Measurements from ENCODE around the gene P2RY6. TPM values are rescaled to one million over a fixed set of nuclear protein-coding genes. Genes with fewer than 3 reads are reported as not detected.

P2RY6 gene
- total RNA-seq, 1 experiment from 2014 or later = 0.15 TPM

GRCh38 chr11:73310661-73311393 is 38.7 kb downstream of the P2RY6 start:
- no peak overlapping the region for H3K4me3 ChIP-seq (replicated peaks in 1 of 2; ENCODE audit: low read depth in 1 of 2, low read length in 2 of 2)
- no peak overlapping the region for H3K27ac ChIP-seq (ENCODE audit: low read depth, low read length)
- no peaks in the 10 kb centered on the region for H4K20me1 ChIP-seq (ENCODE audit: insufficient read depth)
- H3K4me1 ChIP-seq (ENCODE audit: control insufficient read depth in 1 of 2, insufficient read depth in 2 of 2, low read length in 2 of 2) = peaks cover 20 to 58% of the 10 kb centered on the region in 2 experiments
- H3K9me2 ChIP-seq (ENCODE audit: insufficient read depth) = no peaks in the 10 kb centered on the region
- ATAC-seq (no peak), DNase-seq (ENCODE audit: low read depth, low spot score) (no peak)
- intact Hi-C loops (cut with micrococcal nuclease) = no loop called here
- RAD21 ChIA-PET (ENCODE audit: low non-redundant PET in 1 of 2, low total read pairs in 2 of 2, uncharacterized antibody in 2 of 2, unreplicated experiment in 2 of 2) = no interaction called here
- H3K9me3 ChIP-seq (ENCODE audit: control insufficient read depth in 1 of 2, insufficient read depth in 1 of 2, low read depth in 1 of 2, low read length in 2 of 2) = no peaks in the 10 kb centered on the region
- H3K36me3 ChIP-seq (ENCODE audit: control insufficient read depth in 1 of 2, insufficient read depth in 2 of 2, low read length in 2 of 2) = no peaks in the 10 kb centered on the region
- H3K27me3 ChIP-seq (ENCODE audit: insufficient read depth, low read length) = no peaks in the 10 kb centered on the region
- H3K4me2 ChIP-seq (ENCODE audit: low read length) = no peak overlapping the region
- H2AFZ ChIP-seq (ENCODE audit: low read depth, low read length, poor library complexity, severe bottlenecking) = no peak overlapping the region
- peaks cover 12% of the 10 kb centered on the region; the same call in 1 of the 2 replicates for H3K79me2 ChIP-seq (ENCODE audit: insufficient read depth, low read length)
- BruUV-seq (replicated peaks) = no TSS peak
- POLR2A ChIA-PET = no interaction called here
- CTCF ChIA-PET = interaction anchor here (1.4 kb wide), 1 partner anchor 41 kb away, joined by 3 read pairs; no protein-coding TSS in a partner anchor
- TF ChIP-seq FOSL1 (IDR thresholded peaks at IDR 0.05; ENCODE audit: low read depth) (no peak), CEBPB (IDR thresholded peaks at IDR 0.05; ENCODE audit: low read depth) (no peak), TCF7L2 (IDR thresholded peaks at IDR 0.05; ENCODE audit: borderline replicate concordance, extremely low read depth, insufficient read depth, insufficient read length) (no peak), ELF1 (IDR thresholded peaks at IDR 0.05; ENCODE audit: borderline replicate concordance, low read depth) (no peak), ZFX (IDR thresholded peaks at IDR 0.05) (no peak), ZNF274 (IDR thresholded peaks at IDR 0.05; ENCODE audit: low read depth, low read length) (no peak), SIN3A (IDR thresholded peaks at IDR 0.05; ENCODE audit: low read depth) (no peak), EGR1 (IDR thresholded peaks at IDR 0.05; ENCODE audit: low read depth) (no peak)
- no peak overlapping the region for H3K9ac ChIP-seq (ENCODE audit: low read length)

- no peak for ATAC-seq
- H3K4me3 ChIP-seq (replicated peaks in 1 of 2; ENCODE audit: low read depth in 1 of 2, low read length in 2 of 2) = no peak overlapping the region
- H4K20me1 ChIP-seq (ENCODE audit: insufficient read depth) = no peaks in the 10 kb centered on the region
- TF ChIP-seq FOSL1 (IDR thresholded peaks at IDR 0.05; ENCODE audit: low read depth) = no peak
- no peak for TF ChIP-seq CBX3 (IDR thresholded peaks at IDR 0.05; ENCODE audit: low read depth)
- TF ChIP-seq ZBTB33 (IDR thresholded peaks at IDR 0.05; ENCODE audit: extremely low read depth, insufficient replicate concordance, low read length) = no peak
- TF ChIP-seq SP1 (IDR thresholded peaks at IDR 0.05; ENCODE audit: low read depth) = no peak
- no peak for TF ChIP-seq ATF3 (IDR thresholded peaks at IDR 0.05)
- no peak for TF ChIP-seq EZH2phosphoT487 (IDR thresholded peaks at IDR 0.05; ENCODE audit: borderline replicate concordance)
- no peak for TF ChIP-seq REST (IDR thresholded peaks at IDR 0.05; ENCODE audit: low read depth)
- no peak for TF ChIP-seq SIN3A (IDR thresholded peaks at IDR 0.05; ENCODE audit: low read depth)
- TF ChIP-seq EZH2 (IDR thresholded peaks at IDR 0.05) = no peak
These were observed 39.3 kb downstream of the P2RY6 start for GRCh38 chr11:73311394-73311869.

More at GRCh38 chr11:73311394-73311869, 39.3 kb downstream of the P2RY6 start:
- no peak overlapping the region for H2AFZ ChIP-seq (ENCODE audit: low read depth, low read length, poor library complexity, severe bottlenecking)
- peaks cover 19 to 58% of the 10 kb centered on the region in 2 experiments for H3K4me1 ChIP-seq (ENCODE audit: control insufficient read depth in 1 of 2, insufficient read depth in 2 of 2, low read length in 2 of 2)
- no peaks in the 10 kb centered on the region for H3K27me3 ChIP-seq (ENCODE audit: insufficient read depth, low read length)
- no peaks in the 10 kb centered on the region for H3K36me3 ChIP-seq (ENCODE audit: control insufficient read depth in 1 of 2, insufficient read depth in 2 of 2, low read length in 2 of 2)
- CTCF ChIA-PET = interaction anchor here (1.4 kb wide), 1 partner anchor 40 kb away, joined by 3 read pairs; no protein-coding TSS in a partner anchor
- intact Hi-C loops (cut with micrococcal nuclease) = no loop called here
- H3K4me2 ChIP-seq (ENCODE audit: low read length) = no peak overlapping the region
- no peak overlapping the region for H3K9ac ChIP-seq (ENCODE audit: low read length)
- H3K79me2 ChIP-seq (ENCODE audit: insufficient read depth, low read length) = peaks cover 12% of the 10 kb centered on the region; the same call in 1 of the 2 replicates
- BruUV-seq (replicated peaks) = no TSS peak
- no peak overlapping the region for H3K27ac ChIP-seq (ENCODE audit: low read depth, low read length)
- POLR2A ChIA-PET = no interaction called here
- H3K9me2 ChIP-seq (ENCODE audit: insufficient read depth) = no peaks in the 10 kb centered on the region
- RAD21 ChIA-PET (ENCODE audit: low non-redundant PET in 1 of 2, low total read pairs in 2 of 2, uncharacterized antibody in 2 of 2, unreplicated experiment in 2 of 2) = no interaction called here
- no peaks in the 10 kb centered on the region for H3K9me3 ChIP-seq (ENCODE audit: control insufficient read depth in 1 of 2, insufficient read depth in 1 of 2, low read depth in 1 of 2, low read length in 2 of 2)
- no peak for DNase-seq (ENCODE audit: low read depth, low spot score)

All from HCT116 (cell line).